Urothelium cell line (cell line): Measurements from ENCODE around the gene MITF.

Experiments used
- DNase-seq: peaks from one replicate; pipeline ENCODE4 v3.0.0; 2011; ENCODE audit warnings: low spot score, mixed read lengths
- FAIRE-seq: peaks from 2 replicates; lab custom pipeline; 2011; peaks lifted over from hg19 to GRCh38; lab: Jason Lieb, UNC

MITF gene

GRCh38 chr3:69941439-69942176, 202.3 kb downstream of the MITF start:
- DNase-seq (no peak), FAIRE-seq (no peak)

- FAIRE-seq = no peak
- no peak for DNase-seq
Observed at GRCh38 chr3:69944931-69945493, 205.7 kb downstream of the MITF start.

DNA sequence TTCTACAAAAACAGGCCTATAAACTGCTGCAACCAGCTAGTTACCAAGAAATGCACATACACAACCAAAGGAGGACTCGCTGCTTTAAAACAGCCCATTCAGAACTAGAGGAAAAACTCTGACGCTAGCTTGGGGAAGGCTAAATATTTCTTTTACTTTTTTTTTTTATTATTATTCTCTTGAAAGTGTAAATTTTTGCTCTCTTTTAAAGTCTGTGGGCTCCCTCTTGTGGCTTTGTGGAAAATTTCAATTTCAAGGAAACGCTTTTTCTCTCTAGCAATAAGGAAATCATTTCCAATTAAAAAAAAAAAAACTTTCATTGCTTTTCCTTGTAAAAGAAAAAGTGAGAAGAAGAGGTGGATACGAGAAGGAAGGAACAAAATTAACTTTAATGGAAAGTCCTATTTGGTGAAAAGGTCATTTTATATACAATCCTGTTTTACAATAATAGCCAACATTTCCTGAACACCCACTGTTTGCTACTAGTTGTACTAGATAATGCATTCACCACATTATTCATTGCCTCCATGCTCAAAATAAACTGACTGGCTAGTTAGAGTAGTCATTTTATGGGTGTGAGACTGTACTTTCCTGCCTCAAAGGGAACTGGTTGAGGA, 209.1 kb downstream of the MITF start:
- no peak for FAIRE-seq
- peak; percentile 13 for DNase-seq

DNA sequence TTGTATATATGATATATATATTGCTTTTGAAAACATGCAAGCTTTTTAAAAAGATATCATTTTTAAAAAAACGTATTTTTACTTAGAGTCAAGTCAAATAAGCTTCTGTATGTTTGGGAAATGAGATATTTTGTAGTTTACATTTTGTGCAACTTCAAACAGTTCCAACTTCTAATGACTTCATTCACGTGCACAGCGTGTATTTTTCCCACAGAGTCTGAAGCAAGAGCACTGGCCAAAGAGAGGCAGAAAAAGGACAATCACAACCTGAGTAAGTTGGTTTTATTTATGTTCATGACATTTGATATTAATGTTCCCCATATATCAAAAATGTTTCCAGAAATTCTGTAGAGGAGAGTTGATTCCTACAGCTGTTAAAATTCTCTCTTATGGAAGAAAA, 212.4 kb downstream of the MITF start:
- no peak for FAIRE-seq
- DNase-seq = no peak

- no peak for FAIRE-seq
- no peak for DNase-seq
Observed at GRCh38 chr3:69959581-69959980, 220.3 kb downstream of the MITF start.

DNA sequence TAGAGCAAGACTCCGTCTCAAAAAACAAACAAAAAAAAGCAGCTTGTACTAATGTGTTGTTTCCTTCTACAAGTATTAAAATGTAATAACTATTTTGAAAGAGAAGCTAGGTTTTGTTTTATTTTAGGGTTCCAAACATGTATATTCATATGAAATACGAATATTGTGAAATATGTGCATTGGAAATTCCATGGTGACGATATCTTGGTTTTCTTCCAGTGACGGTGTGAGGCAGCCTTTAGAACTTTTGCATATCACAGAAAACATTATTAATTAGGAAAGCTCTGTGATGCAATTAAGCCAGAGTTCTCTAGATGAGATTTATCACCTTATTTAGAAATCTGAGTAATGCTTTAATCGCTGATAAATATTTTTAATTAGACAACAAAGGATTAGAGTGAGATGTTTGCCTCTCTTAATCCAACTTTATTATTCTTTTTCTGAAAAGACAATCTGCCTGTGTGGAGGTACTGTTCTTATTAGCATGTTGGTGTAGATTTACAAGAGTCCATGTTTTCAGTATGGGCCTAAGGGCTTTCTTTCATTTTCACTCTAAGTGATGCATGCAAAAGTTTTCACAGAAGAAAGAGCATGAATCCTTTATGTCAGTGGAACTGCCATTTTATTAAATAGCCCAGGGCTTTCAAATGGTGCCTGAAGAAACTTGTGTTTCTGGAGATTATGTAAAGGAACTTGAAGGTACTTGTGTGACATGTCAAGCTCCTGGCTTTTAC, 222.6 kb downstream of the MITF start:
- no peak for DNase-seq
- no peak for FAIRE-seq

- no peak for FAIRE-seq
- DNase-seq = no peak
Observed at GRCh38 chr3:69963643-69964042, 224.4 kb downstream of the MITF start.

GRCh38 chr3:69967156-69967555, 227.9 kb downstream of the MITF start:
- no peak for FAIRE-seq
- no peak for DNase-seq

DNA sequence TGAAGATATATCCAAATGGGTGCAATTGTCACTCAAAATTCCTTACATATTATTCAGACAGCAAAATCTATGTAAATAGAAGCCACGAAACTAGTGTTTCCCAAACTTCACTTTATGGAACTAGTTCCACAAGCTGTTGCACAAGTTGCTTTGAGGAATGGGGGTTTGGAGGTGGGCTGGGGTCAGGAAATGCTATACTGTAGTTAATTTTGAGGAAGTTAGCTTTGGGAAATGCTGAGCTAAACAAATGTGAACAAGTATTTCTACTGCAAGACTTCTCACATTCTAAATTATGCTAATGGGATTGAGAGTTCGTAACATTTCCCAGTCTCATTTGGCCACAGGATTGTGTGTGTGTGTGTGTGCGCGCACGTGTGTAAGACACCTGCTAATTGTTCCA, 231.6 kb downstream of the MITF start:
- FAIRE-seq (no peak), DNase-seq (no peak)

DNA sequence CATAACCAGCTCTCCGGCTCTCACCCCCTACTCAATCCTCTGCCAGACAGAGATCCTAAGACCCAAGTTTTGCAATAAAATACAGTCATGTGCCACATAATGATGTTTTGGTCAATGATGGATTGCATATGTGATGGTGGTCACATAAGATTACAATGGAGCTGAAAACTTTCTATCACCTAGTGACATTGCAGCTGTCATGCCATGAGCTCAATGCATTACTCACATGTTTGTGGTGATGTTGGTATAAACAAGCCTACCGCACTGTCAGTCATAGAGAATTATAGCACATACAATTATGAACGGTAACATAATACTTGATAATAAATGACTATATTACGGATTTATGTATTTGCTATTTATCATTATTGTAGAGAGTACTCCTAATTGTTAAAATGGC, 233.4 kb downstream of the MITF start:
- FAIRE-seq (no peak), DNase-seq (no peak)

DNA sequence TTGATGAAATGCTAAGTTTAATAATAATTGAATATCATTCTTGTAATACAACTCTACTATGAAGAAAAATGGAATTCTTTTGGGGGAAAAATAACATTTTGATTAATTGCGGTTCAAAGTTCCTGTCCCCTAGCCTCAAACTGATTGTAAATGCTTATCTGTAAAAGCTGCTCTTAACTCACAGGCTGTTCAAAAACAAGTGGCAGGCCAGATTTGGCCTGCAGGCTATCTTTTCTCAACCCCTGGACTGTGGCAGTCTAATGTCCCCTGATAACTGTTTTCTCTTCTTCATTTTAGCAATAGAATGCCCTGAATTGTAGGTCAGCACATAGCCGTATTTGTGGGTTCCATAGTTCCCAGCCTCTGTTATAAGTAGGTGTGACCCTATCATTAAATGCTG, 236.8 kb downstream of the MITF start:
- DNase-seq (no peak), FAIRE-seq (no peak)

DNA sequence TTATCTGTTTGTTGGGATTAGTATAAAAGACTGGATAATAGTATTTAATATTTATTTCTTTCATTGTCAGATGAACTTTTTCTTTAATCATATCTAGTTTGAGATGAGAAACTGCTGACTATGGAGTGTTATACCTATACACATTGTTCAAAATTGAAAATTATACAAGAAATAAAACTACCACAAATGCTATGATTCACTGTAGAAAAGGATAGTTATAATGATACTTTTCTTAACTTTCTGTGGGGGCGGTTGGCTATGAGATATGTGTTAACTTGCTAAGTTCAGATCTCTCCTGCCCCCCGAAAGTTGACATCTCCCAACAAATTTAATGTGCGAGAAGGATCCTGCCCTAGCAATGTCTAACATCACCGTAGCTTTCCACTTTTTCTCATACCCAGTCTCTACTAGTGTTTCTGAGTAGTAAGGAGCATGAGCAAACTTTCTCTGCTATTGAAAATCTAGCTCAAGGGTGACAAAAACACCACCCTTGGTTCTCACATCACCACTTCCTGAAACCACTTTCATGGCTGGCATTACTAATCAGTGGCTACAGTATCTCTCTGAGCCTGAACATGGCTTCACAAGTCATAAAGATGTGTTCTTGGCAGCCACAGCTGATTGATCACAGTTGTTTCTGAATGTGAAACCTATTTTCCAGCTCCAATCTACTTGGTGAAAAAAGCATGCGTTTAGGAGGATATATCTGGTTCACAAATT, 244.4 kb downstream of the MITF start:
- DNase-seq (no peak), FAIRE-seq (no peak)

- FAIRE-seq (no peak), DNase-seq (no peak)
Observed at GRCh38 chr3:69985266-69985665, 246.0 kb downstream of the MITF start.

- no peak for FAIRE-seq
- DNase-seq = no peak
Observed at GRCh38 chr3:69986419-69986818, 247.2 kb downstream of the MITF start.

- FAIRE-seq (no peak), DNase-seq (no peak)
Observed at GRCh38 chr3:69987833-69988232, 248.6 kb downstream of the MITF start.

GRCh38 chr3:69993757-69994156, 254.5 kb downstream of the MITF start:
- FAIRE-seq (no peak), DNase-seq (no peak)

DNA sequence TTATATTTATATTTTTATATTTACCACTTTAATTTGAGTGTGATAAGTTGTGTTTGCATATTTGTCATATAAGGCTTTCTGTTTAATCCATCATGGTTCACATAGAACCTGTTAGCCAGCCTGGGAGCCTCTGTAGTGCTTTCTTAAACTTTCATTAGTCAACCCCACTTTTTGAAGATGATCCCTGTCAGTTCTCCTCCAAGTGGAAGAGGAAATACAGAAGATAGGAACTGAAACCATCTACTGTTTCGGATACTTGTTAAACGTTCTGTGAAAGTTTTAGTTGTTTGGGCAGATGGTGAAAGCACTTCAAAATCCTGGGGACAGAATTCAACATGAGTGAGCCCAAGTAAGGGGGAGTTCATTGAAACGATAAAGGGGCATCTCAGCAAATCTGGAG, 255.7 kb downstream of the MITF start:
- no peak for DNase-seq
- no peak for FAIRE-seq

GRCh38 chr3:69997631-69998307, 258.5 kb downstream of the MITF start:
- no peak for FAIRE-seq
- no peak for DNase-seq

DNA sequence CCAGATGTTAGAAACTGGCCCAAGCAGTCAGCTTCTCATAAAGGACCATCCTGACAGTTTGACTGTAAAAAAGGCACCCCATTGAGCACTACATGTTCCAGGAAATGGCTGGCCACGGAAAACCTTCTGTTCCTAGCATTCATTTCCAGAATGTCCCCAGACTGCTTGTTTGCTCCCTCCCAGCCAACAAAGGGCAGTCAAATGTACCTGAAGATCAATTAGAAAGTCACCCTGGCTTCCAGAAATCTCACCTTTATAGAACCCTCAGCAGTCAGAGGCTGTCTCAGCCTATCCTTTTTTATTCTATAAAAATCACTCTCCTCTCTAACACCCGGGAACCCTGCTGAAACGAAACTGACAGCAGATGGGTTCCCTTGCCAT, 259.5 kb downstream of the MITF start:
- DNase-seq (peak; percentile 7), FAIRE-seq (no peak)

DNA sequence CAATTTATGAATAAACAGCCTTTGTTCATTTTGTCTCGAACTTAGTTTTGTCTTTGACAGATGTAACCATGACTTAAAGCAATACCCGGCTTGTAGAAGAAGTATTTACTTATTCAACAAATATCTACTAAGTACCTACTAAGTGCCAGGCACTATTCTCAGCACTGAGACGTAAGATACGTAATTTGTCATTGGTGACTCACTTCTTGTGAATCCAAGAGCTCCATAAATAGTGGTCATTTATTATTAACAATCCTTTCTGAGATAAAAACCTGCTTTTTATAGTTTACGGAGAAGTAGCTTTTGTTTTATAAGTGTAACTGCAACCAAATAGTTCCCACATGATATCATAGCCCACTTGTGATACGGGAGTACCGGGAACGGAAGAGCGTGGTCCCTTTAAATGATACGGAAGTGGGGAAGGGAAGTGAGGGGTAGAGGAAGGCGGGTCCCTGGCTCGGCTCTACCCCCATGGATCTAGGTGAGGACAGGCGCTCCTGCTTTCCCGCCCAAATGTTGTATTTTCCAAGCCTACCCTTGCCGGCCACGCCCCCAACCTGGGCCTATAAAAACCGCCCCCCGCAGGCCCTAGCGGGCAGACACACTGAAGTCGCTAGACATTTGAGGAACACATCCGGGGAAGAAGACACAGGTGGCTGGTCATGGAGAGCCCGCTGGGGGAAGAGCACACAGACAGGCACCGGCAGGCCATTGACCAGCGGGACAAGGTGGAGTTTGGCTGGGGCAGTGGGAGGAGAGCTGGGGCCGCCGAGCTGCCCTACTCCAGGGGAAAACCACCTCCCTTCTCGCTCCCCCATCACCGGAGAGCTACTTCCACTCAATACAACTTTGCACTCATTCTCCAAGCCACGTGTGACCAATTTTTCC, 260.1 kb downstream of the MITF start, which contains the start of gene SAMMSON:
Gene SAMMSON (plus strand): TSS at position 594 of the 888 bp plus-strand sequence.
- no peak for FAIRE-seq
- DNase-seq = peak; percentile 77
